H9 (cell line): ENCODE measurements around the gene COPB1. TPM values are rescaled to one million over a fixed set of nuclear protein-coding genes. Genes with fewer than 3 reads are reported as not detected.

Source experiments
- DNase-seq: peaks from one replicate; pipeline ENCODE4 v3.0.0-alpha.2; 2017
- H2AFZ ChIP-seq: one replicate; pipeline ENCODE4 v1.6.1; 2013; ENCODE audit warnings: mild to moderate bottlenecking, low read length, control low read depth, moderate library complexity
- H2AK5ac ChIP-seq: 2 replicates; pipeline ENCODE4 v1.6.1; 2013; ENCODE audit warnings: low read length, control low read depth, mixed read lengths; ENCODE audit not compliant: insufficient read length
- H2BK120ac ChIP-seq: one replicate; pipeline ENCODE4 v1.6.1; 2013; ENCODE audit warnings: low read depth, mild to moderate bottlenecking, low read length, control low read depth, inconsistent platforms; ENCODE audit not compliant: poor library complexity, severe bottlenecking
- H2BK12ac ChIP-seq: 2 replicates; pipeline ENCODE4 v1.6.1; 2013; ENCODE audit warnings: low read length, control low read depth, mixed read lengths, low read depth; ENCODE audit not compliant: insufficient read length
- H2BK15ac ChIP-seq: 2 replicates; pipeline ENCODE4 v1.6.1; 2013; ENCODE audit warnings: low read depth, low read length, control low read depth
- H2BK20ac ChIP-seq: one replicate; pipeline ENCODE4 v1.6.1; 2013; ENCODE audit warnings: low read depth, mild to moderate bottlenecking, low read length, control low read depth, inconsistent platforms; ENCODE audit not compliant: poor library complexity, severe bottlenecking
- H2BK5ac ChIP-seq: 2 replicates; pipeline ENCODE4 v1.6.1; 2013; ENCODE audit warnings: low read length, control low read depth, mixed read lengths; ENCODE audit not compliant: insufficient read length
- H3K14ac ChIP-seq: 2 replicates; pipeline ENCODE4 v1.6.1; 2013; ENCODE audit warnings: low read length, control low read depth; ENCODE audit not compliant: insufficient read depth
- H3K18ac ChIP-seq: 2 replicates; pipeline ENCODE4 v1.6.1; 2013; ENCODE audit warnings: low read depth, mild to moderate bottlenecking, mixed read lengths, low read length, control low read depth; ENCODE audit not compliant: insufficient read length
- H3K23ac ChIP-seq: 2 replicates; pipeline ENCODE4 v1.6.1; 2013; ENCODE audit warnings: low read length, control low read depth, mixed read lengths, low read depth; ENCODE audit not compliant: insufficient read length
- H3K23me2 ChIP-seq: 2 replicates; pipeline ENCODE4 v1.6.1; 2013; ENCODE audit warnings: low read depth, mild to moderate bottlenecking, mixed read lengths, low read length, control low read depth; ENCODE audit not compliant: insufficient read length, poor library complexity, severe bottlenecking
- H3K27ac ChIP-seq: 2 replicates; pipeline ENCODE4 v1.5.1; 2013; ENCODE audit warnings: low read length, control low read depth, mixed read lengths, low read depth; ENCODE audit not compliant: insufficient read length
- H3K27me3 ChIP-seq: 2 replicates; pipeline ENCODE4 v1.6.1; 2013; ENCODE audit warnings: low read length, control low read depth, inconsistent platforms; ENCODE audit not compliant: insufficient read depth
- H3K4ac ChIP-seq: 2 replicates; pipeline ENCODE4 v1.6.1; 2013; ENCODE audit warnings: low read depth, mild to moderate bottlenecking, control low read depth, inconsistent platforms, low read length, moderate library complexity
- H3K4me1 ChIP-seq: 2 replicates; pipeline ENCODE4 v1.6.1; 2013; ENCODE audit warnings: low read length, control low read depth, inconsistent platforms; ENCODE audit not compliant: insufficient read depth
- H3K4me2 ChIP-seq: 2 replicates; pipeline ENCODE4 v1.6.1; 2013; ENCODE audit warnings: low read length, control low read depth, mixed read lengths; ENCODE audit not compliant: insufficient read length, insufficient read depth
- H3K56ac ChIP-seq: 2 replicates; pipeline ENCODE4 v1.6.1; 2013; ENCODE audit warnings: low read depth, mild to moderate bottlenecking, mixed read lengths, low read length, control low read depth; ENCODE audit not compliant: insufficient read length
- H3K79me1 ChIP-seq: 2 replicates; pipeline ENCODE4 v1.6.1; 2013; ENCODE audit warnings: low read depth, mild to moderate bottlenecking, moderate library complexity, low read length, control low read depth, inconsistent platforms; ENCODE audit not compliant: insufficient read depth, poor library complexity, severe bottlenecking
- H3K79me2 ChIP-seq: 2 replicates; pipeline ENCODE4 v1.6.1; 2013; ENCODE audit warnings: low read length, control low read depth, inconsistent platforms; ENCODE audit not compliant: insufficient read depth
- H3K9ac ChIP-seq: 2 replicates; pipeline ENCODE4 v1.6.1; 2013; ENCODE audit warnings: low read length, control low read depth, mixed read lengths; ENCODE audit not compliant: insufficient read length; ENCODE audit errors: extremely low read depth
- H3K9me3 ChIP-seq: one replicate; pipeline ENCODE4 v1.6.1; 2013; ENCODE audit warnings: low read depth, low read length, inconsistent platforms; ENCODE audit not compliant: control insufficient read depth
- H3T11ph ChIP-seq: one replicate; pipeline ENCODE4 v1.6.1; 2013; ENCODE audit warnings: mild to moderate bottlenecking, low read length, control low read depth, inconsistent platforms
- H4K20me1 ChIP-seq: one replicate; pipeline ENCODE4 v1.6.1; 2013; ENCODE audit not compliant: control insufficient read depth, insufficient read length, insufficient read depth
- H4K5ac ChIP-seq: 2 replicates; pipeline ENCODE4 v1.6.1; 2013; ENCODE audit warnings: low read depth, mild to moderate bottlenecking, mixed read lengths, low read length, control low read depth; ENCODE audit not compliant: insufficient read length
- H4K8ac ChIP-seq: replicated peaks from 2 replicates; pipeline ENCODE4 v1.6.1; 2013; ENCODE audit warnings: low read length, control low read depth, mixed read lengths, low read depth; ENCODE audit not compliant: insufficient read length
- H4K91ac ChIP-seq: 2 replicates; pipeline ENCODE4 v1.6.1; 2013; ENCODE audit warnings: low read depth, mild to moderate bottlenecking, moderate library complexity, mixed read lengths, low read length, control low read depth; ENCODE audit not compliant: insufficient read length
- H3K27ac Mint-ChIP-seq, 3 experiments: 2 replicates in 2 of 3; 3 replicates in 1 of 3; pipeline ENCODE4 v1.8.0; 2020 to 2021; ENCODE audit warnings: mixed read lengths in 3 of 3, mild to moderate bottlenecking in 1 of 3, moderate library complexity in 1 of 3
- H3K27me3 Mint-ChIP-seq: 2 replicates; pipeline ENCODE4 v1.8.0; 2021; ENCODE audit warnings: low read depth, mild to moderate bottlenecking, moderate library complexity, mixed read lengths
- H3K36me3 Mint-ChIP-seq, 3 experiments: 2 replicates in 2 of 3; 3 replicates in 1 of 3; pipeline ENCODE4 v1.8.0; 2020 to 2021; ENCODE audit warnings: low read depth in 3 of 3, mixed read lengths in 3 of 3; ENCODE audit not compliant: insufficient read depth in 1 of 3
- H3K4me1 Mint-ChIP-seq, 2 experiments: 2 replicates each; pipeline ENCODE4 v1.8.0; 2020; ENCODE audit warnings: mixed read lengths in 2 of 2
- H3K4me3 Mint-ChIP-seq, 2 experiments: 2 replicates in 1 of 2; 3 replicates in 1 of 2; pipeline ENCODE4 v1.8.0; 2020 to 2021; ENCODE audit warnings: mild to moderate bottlenecking in 2 of 2, mixed read lengths in 2 of 2, moderate library complexity in 1 of 2
- H3K9me3 Mint-ChIP-seq, 2 experiments: 2 replicates in 1 of 2; 3 replicates in 1 of 2; pipeline ENCODE4 v1.8.0; 2020; ENCODE audit warnings: mild to moderate bottlenecking in 2 of 2, mixed read lengths in 2 of 2, moderate library complexity in 1 of 2
- CTCF ChIP-seq: fragments of 200-600 bp; sonication (generic); conservative IDR thresholded peaks from 3 replicates; pipeline ENCODE4 v1.8.0; 2021; ENCODE audit warnings: antibody characterized with exemption, mild to moderate bottlenecking
- WGBS: extraction: QIAGEN DNeasy Blood & Tissue Kit; methylation state at CpG from one replicate; pipeline ENCODE4 v1.1.7; 2013; ENCODE audit warnings: missing lambda C conversion rate, low lambda C conversion rate, mixed read lengths; ENCODE audit not compliant: insufficient read length; ENCODE audit errors: extremely low coverage; 5-methylcytosine and 5-hydroxymethylcytosine counted together
- total RNA-seq: library from RNA; stranded (reverse); gene quantifications from 2 replicates; pipeline ENCODE4 v1.2.1, GENCODE V29; 2021

The COPB1 gene
- total RNA-seq, 1 experiment from 2014 or later, result 71.6 TPM

GRCh38 chr11:14502039-14502438, 2.4 kb upstream of the COPB1 start:
- Histone ChIP-seq H4K91ac (no peak overlapping the region), H3K18ac (no peak overlapping the region), H2BK5ac (no peak overlapping the region), H2AK5ac (no peak overlapping the region), H3K79me2 (no peaks in the 10 kb centered on the region), H2BK120ac (no peak overlapping the region), H3K79me1 (no peaks in the 10 kb centered on the region), H2BK20ac (no peak overlapping the region), H3T11ph (no peak overlapping the region), H3K56ac (no peak overlapping the region), H3K23me2 (peaks cover 6% of the 10 kb centered on the region), H2AFZ (no peak overlapping the region), H4K8ac (no peak overlapping the region), H3K27me3 (no peaks in the 10 kb centered on the region), H3K23ac (no peak overlapping the region), H3K27ac (no peak overlapping the region), H3K4me2 (no peak overlapping the region), H3K9me3 (no peaks in the 10 kb centered on the region), H2BK12ac (no peak overlapping the region), H3K14ac (no peak overlapping the region), H3K4ac (no peak overlapping the region), H3K4me1 (no peaks in the 10 kb centered on the region), H4K20me1 (no peaks in the 10 kb centered on the region), H4K5ac (no peak overlapping the region), H3K9ac (no peak overlapping the region), H2BK15ac (no peak overlapping the region)
- Mint-ChIP-seq H3K27ac (no peak overlapping the region; a peak in 1 of 7 replicates), H3K36me3 (peaks cover 21 to 46% (median 41%) of the 10 kb centered on the region in 3 experiments), H3K27me3 (no peaks in the 10 kb centered on the region), H3K9me3 (no peaks in the 10 kb centered on the region), H3K4me1 (peaks cover 8 to 9% of the 10 kb centered on the region in 2 experiments), H3K4me3 (no peak overlapping the region)
- no peak for TF ChIP-seq CTCF
- no peak for DNase-seq
- no CpG with 5 or more reads among the region's 4 CpGs for whole genome bisulfite sequencing
